GM19193 (cell line): Measurements from ENCODE around the gene KMT5C.

Source experiments
- POLR2A ChIP-seq: IDR thresholded peaks from 4 replicates; pipeline ENCODE4 v1.6.1; 2011; ENCODE audit not compliant: insufficient read depth, insufficient read length; ENCODE audit errors: extremely low read depth

The KMT5C gene

DNA sequence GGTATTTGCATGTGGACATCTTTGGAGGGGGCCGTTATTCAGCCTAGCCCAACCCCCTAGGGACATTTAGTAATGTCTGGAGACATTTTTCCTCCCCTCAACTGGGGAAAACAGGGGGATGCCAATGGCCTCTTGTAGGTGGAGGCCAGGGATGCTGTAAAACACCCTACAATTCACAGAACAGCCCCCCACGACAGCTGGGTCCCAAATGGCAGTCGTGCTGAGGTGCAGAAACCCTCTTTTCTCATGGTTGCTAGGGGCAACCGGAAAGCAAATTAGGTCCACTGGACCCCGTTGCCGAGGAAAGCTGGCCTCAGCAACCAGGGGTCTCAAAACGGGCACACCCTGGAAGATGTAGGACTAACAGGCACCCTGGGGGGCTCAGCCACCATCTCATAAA lies 29.2 kb upstream of the KMT5C start:
- TF ChIP-seq POLR2A = no peak

GRCh38 chr19:55311397-55311796 lies 28.3 kb upstream of the KMT5C start:
- no peak for TF ChIP-seq POLR2A

DNA sequence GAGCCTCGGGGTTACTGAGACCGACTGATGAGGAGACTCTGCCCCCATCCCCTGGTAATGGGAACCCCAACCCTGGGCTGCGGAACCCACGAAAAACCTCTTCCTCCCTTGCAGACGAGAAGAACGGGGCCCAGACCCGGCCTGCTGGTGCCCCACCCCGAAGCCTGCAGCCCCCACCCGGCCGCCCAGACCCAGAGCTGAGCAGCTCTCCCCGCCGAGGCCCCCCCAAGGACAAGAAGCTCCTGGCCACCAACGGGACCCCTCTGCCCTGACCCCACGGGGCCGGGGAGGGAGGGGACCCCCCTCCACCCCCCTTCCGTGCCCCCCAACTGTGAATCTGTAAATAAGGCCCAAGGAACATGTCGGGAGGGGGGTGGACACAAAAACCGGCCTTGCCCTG lies 27.9 kb upstream of the KMT5C start:
- no peak for TF ChIP-seq POLR2A

DNA sequence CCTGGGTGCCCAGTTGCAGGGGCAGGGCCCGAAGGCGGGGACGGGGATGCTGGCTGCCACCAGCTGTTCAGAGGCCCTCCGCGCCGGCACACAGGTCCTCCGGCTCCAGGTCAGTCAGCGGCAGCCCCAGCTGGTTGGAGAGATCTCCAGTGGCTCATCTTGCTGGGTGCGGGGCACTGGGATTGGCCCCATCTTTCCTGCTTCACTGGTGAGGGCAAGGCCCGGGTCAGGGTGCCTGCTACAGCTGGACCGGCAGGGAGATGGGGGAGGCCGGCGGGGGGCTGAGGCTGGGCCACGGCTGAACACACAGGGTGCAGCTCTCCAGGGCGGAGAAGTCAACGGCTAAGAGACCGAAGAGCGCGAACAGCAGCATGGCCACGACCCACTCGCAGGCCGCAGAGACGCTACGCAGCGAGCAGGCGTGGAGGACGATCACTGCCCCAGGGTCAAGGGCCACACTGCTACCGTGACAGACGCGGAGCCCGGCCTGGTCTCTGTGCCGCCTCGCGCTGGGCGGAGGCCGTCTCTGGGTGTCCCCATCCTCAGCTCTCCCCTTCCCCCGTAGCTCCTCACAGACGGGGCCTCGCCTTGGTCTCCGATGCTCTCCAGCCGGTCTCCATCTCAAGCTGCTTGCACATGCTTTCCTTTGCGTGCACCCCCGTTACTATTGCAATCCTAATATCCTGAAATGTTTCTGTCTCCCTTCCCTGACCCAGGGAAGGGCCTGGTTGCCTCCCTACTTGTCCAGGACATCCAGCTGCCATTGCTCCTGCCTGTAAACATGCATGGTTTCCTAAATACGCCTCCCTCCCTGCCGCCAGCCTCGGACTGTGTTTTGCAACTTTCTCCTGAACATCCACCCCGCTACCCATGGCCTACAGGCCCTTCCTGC lies 26.8 kb upstream of the KMT5C start:
- TF ChIP-seq POLR2A = no peak

- TF ChIP-seq POLR2A = no peak
Measured at GRCh38 chr19:55314396-55314795, 25.3 kb upstream of the KMT5C start.

- no peak for TF ChIP-seq POLR2A
Measured at GRCh38 chr19:55315956-55316525, 23.6 kb upstream of the KMT5C start.

DNA sequence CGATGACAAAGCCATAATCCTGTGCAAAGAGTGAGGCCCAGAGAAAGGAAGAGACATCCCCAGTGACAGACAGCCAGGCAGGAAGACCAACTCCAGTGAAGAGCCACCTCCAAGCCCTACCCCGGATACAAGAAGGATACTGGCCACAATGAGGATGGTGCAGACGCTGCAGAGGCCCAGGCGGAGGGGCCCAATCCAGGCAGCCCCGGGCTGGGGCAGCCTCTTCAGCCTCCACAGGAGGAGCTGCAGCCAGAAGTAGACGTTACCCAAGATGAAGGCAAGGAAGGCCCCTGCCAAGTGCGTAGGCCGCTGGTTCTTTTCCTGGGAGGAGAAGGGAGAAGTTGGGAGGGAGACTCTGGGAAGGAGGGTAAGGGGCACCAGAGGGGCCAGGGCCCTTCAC lies 23.0 kb upstream of the KMT5C start:
- TF ChIP-seq POLR2A = no peak

DNA sequence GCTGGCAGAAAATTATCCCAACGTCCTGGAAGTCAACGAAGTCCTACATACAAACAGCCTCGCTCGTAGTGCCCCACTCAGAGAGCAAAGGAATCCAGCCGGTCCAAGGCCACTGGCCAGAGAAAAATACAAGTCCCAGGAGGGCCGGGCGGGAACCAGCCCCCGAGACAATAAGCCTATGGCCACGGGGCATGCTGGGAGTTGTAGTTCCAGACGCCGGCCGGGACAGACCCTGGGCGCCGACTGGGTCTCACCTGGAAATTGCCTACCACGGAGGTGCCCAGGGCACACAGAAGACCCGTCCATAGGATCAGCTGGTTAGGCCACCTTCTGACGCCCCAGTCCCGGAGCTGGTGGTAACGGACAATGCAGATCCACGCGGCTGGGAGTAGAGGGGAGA lies 19.9 kb upstream of the KMT5C start:
- no peak for TF ChIP-seq POLR2A

DNA sequence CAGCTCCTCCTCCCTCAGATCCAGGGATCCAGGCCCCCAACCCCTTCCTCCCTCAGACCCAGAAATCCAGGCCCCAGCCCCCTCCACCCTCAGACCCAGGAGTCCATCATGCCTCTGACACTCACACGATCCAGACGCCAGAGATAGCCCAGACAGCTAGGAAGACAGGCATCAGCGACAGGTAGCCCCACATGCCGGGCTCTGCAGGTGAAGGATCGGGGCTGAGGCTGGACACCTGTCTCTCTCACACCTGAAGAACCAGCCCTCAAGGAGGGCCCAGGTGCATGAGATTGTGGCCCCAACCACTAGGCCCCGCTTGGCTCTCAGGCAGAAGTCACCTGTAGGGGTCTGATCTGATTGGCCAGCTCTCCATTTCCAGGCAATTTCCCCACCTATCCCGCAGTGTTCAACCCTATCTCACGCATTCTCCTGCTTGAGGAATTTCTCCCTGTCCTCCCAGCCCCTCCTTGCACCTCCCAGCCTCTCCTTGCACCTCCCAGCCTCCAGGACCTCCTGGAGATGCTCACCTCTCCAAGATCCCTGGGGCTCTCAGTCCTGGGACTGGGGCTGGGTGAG lies 18.7 kb upstream of the KMT5C start:
- TF ChIP-seq POLR2A = no peak

DNA sequence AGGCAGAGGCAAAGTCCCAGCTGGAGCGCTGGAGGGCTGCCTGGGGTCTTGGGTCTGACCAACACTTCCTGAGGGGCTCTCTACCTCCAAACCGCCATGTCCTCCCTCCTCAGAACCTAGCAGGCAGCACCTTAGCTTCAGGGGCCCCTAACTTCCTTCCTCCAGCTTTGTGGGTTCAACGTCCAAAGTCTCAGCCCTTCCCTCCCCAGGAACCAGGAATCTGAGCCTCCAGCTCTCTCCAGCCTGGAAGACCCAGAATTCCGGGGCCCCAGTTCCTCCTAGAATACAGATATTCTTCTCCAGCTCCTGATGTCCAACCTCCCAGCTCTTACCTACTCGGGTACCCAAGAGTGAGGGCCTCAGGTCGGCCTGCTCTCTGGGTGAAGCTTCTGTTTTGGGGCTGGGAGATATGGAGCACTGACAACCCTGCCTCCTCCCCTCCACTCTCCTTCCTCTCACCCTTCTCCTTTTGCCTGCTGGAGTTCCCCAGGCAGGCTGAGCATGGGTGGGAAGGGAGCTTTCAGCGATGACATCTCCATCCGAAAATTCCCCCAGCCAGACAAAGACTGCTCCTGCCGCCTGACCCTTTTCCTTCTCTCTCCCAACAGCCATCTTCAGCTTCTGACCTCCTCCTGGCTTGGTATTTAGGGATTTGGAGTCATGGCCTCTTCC lies 18.1 kb upstream of the KMT5C start:
- no peak for TF ChIP-seq POLR2A

GRCh38 chr19:55322204-55322885 lies 17.3 kb upstream of the KMT5C start:
- TF ChIP-seq POLR2A = no peak

DNA sequence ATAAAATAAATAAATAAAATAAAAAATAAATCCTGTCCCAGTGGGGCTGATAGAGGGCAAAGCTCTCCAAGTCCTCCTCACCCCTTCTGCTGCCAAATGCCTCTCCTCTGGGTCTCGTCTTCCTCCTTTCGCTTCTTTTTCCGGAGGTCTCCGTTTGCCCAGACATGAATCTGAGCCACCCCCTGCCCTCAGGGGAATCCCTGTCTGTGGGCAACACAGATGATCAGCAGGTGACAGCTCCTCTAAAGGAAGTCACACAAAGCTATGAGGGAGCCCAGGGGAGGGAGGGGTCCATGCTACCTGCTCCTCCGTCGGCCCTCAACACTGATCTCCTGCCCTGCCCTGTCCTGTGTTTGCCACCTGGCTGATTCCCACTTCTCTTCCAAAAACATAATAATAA lies 15.0 kb upstream of the KMT5C start:
- no peak for TF ChIP-seq POLR2A

GRCh38 chr19:55325172-55325571 lies 14.5 kb upstream of the KMT5C start, which contains the start of gene TMEM150B:
TMEM150B (minus strand) TSS chr19:55325341; CDS start chr19:55321036, 4,305 bp downstream.
- no peak for TF ChIP-seq POLR2A

DNA sequence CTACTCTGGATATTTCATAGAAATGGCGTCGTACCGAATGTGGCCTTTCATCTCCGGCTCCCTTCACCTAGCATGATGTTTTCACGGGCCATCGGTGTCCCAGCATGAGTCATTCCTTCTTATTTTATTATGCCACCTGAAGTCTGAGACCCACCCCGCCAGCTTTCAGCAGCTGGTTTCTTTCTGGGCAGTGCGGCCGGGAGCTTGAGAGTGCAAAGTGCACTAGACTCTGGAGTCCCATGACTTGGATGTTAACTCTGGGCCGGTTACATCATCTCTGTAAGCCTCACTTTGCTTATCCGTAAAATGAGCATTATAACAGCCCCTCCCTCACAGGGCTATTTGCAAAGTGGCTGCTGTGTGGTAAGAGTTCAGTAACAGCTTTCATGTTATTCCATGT lies 5.8 kb upstream of the KMT5C start:
- TF ChIP-seq POLR2A = no peak

DNA sequence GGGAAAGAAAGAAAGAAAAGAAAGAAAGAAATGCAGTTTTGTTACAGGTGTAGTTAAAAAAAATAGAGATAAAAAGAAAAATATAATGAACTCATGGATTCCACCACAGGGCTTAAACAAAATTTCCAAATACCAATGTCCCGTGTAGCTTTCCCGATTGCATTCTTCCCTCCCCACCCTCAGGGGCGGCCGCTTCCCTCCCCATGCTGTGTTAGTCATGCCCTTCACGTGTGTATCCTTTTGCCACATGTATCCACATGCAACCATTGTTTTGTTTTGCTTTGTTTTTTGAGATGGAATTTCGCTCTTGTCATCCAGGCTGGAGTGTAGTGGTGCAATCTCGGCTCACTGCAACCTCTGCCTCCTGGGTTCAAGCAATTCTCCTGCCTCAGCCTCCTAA lies 3.6 kb upstream of the KMT5C start:
- no peak for TF ChIP-seq POLR2A
